ENCODE measurements around the gene S100A7.
"Not testable (repeated sequence)": the region's sequence is repeated elsewhere in the genome, so short reads cannot be mapped to it uniquely, and the experiment has no call there.

The S100A7 gene

DNA sequence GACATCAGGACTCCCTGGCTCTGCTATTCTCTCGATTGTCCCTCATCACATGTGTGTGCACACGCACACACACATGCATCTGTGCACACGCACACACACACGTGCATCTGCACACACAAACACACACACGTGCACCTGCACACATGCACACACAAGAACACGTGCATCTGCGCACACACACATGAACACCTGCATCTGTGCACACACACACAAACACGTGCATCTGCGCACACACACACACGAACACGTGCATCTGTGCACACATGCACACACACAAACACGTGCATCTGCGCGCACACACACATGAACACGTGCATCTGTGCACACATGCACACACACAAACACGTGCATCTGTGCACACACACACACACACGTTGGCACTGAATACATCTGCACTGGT, 29.4 kb downstream of the S100A7 start:
- no peak for DNase-seq (ENCODE audit: low read depth in 2 of 2)

- no peak for DNase-seq (ENCODE audit: low read depth in 2 of 2)
These were observed 29.9 kb downstream of the S100A7 start for GRCh38 chr1:153430561-153430960.

DNA sequence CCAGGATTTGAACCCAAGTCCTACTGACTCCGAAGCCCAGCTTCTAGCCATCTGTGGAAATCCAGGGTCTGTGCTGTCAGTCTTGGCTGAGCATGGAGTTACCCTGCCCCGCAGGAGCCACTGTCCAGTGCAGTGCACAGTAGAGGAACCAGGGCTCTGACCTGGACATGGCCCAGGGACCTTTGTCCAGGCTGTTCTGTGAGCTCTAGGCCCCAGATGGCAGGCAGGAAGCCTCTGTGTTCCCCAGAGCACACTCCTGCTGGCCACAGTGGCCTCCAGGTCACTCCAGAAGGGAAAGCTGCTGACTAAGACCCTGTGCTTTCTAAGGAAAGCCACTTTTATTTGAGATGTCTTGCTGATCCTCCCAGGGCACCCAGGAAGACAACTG, 30.3 kb downstream of the S100A7 start:
- no peak for DNase-seq (ENCODE audit: low read depth in 2 of 2)

- no peak for DNase-seq (ENCODE audit: low read depth in 2 of 2)
These were observed 30.9 kb downstream of the S100A7 start for GRCh38 chr1:153429266-153430165.

DNA sequence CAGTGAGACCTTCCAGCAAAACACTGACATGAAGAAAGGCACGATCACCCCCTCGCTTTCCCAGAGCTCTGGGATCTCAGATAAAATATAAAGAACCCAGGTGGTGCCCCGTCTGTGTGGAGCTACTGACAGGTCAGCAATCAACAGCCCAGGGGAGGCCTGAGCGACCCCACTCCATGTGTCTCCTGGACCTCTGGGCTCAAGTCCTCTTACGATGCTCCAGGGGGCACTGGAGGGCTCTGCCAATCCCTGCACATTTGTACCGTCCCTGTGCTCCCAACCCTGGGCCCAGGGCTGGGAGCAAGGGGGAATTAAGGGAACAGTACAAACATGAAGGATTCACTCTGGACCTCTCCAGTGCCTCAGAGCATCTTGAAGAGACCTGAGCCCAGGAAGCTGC, 31.7 kb downstream of the S100A7 start:
- DNase-seq (ENCODE audit: low read depth in 2 of 2) = no peak

DNA sequence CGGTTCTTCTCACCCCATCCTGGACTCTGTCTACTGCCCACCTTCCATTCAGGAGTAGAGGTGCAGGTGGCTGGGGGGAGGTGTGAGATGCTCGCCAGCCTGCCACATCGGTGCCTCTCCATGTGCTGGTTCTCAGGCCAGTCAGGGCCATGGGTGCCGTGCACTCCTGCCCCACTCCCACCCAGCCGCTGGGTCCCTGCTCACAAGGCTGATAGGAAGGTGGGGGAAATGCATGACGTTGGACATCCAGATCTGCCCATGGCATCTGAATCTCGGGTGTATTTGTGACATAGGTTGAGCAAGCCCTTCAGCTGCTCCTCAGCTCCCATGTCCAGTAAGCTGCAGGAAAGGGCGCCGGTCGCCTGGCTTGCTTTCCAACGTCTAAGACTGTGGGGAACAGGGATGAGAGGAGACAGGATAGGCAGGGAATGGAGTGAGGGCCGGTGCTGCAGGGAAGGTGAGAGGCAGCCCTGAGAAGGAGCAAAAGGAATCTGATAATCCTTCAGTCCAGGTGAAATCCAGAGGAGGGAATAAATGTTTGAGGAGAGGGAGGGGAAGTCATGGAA, 32.3 kb downstream of the S100A7 start:
- DNase-seq (ENCODE audit: low read depth in 2 of 2) = no peak

DNA sequence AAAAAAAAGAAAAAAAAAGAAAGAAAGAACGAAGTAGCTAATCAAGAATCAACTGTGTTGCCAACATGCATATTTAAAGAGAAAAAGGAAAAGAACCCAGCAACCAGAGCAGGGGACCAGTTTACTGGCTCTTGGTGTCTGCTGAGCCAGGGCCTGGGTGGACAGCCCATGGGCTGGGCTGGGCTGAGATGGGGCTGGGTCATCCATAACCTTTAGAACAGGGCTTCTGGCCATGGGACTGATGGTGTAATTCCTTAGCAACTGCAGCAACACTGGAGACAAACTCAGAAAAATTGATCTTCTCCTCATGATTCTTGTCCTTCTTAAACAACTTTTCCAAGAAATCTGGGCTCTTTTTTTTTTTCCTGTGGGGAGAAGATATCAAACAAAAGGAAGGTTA, 33.6 kb downstream of the S100A7 start:
- no peak for DNase-seq (ENCODE audit: low read depth in 2 of 2)

DNA sequence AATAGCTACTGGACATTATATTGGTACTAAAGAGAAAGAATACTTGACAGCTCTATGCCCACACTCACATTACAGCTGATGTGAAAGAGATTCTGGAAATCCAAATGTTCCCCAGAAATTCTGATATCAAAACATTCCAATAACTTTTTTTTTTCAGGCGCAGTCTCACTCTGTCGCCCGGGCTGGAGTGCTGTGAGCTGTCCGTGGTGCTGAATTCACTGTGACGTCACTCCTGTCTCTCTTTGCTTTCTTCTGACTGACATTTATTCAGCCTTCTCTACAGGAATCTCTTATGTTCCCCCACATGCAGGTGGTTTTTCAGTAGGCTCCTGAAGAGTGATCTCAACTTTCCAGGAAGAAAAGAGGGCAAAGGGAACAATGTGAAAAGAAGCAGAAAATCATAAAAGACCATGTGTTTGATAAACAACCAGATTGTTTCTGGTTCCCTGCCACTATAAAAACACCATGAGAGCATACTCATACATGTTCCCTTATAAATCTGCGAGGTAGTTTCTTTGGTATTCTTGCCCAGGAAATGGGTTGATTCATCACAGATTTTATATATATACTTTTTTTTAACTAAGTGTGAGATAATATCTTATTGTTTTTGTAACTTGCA, 37.9 kb downstream of the S100A7 start:
- DNase-seq (ENCODE audit: low read depth in 2 of 2) = peak; percentile 35 to 63

DNA sequence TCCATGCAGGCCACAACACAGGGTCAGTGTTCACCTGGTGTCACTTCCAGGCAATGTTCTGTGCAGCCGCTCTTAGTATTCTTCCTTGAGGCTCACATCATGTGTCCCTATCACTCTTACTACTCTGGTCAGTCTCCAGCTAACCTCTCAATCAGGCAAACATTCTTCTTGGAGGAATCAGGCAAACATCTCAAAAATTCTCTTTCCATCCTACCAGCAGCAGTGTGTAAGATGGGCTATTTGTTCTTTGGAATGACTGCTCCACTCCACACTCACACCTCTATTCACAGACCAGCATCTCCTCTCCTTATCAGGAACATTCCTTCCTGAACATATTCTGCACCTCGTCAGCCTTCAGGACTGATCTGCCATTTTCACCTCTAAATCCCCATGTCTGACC, 40.1 kb downstream of the S100A7 start:
- no peak for DNase-seq (ENCODE audit: low read depth in 2 of 2)

GRCh38 chr1:153419436-153419793, 41.0 kb downstream of the S100A7 start:
- DNase-seq (ENCODE audit: low read depth in 2 of 2) = not testable (repeated sequence)

DNA sequence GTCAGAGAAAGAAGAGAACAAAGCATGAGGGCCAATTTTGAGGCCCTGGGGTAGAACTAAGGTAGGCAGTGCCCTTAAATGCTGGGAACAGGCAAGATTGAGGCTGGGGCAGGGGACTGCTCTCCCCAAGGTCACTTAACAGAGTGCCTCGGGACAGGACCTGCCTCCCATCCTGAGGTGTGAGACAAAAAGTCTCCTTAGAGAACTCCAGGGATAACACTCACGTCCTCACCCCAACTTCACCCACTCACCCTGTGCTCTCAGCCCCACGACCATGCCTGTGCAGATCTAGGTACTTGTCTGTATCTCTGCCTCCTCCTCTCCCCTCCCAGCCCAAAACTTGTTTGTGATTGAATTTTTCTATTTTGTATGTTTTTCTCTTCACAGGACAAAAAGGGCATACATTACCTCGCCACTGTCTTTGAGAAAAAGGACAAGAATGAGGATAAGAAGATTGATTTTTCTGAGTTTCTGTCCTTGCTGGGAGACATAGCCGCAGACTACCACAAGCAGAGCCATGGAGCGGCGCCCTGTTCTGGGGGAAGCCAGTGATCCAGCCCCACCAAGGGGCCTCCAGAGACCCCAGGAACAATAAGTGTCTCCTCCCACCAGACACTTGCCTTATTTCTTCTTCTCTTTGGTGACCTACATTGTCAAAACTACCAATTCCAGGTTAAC, 41.6 kb downstream of the S100A7 start:
- DNase-seq (ENCODE audit: low read depth in 2 of 2) = not testable (repeated sequence)

DNA sequence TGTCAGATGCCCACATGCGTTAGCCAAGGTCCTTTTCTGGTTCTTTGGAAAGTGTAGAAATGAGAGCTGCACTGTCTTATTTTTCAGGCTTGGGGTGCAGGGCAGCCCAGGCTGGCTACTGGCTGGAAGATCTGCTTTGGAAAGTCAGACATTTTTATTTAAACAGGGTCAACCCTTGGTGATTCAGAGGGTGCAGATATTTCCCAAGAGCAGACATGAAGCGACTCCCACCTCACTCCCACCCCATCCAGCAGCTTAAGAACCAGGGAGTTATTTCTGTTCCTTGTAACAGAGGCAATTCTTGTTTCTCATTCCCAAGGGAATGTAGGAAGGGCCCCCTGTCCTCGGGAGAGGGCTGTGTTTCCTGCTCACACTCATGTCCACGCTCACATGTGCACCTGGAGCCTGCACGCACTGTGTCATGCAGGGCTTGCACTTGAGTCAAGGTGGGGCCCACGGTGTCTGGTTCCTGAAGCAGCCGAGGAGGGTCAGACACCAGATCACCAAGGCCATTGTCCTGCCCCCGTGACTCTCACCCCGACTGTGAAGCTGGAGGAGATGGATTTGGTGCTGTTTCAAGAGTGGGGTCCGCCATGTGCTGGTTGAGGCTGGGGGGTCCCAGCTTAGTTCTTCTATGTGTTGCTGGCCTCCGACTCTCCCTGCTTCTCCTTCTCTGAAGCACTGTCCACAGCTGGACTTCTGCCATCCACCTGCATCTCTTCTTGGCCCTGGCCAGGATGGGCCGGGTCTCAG, 43.1 kb downstream of the S100A7 start:
- DNase-seq (ENCODE audit: low read depth in 2 of 2) = no peak

DNA sequence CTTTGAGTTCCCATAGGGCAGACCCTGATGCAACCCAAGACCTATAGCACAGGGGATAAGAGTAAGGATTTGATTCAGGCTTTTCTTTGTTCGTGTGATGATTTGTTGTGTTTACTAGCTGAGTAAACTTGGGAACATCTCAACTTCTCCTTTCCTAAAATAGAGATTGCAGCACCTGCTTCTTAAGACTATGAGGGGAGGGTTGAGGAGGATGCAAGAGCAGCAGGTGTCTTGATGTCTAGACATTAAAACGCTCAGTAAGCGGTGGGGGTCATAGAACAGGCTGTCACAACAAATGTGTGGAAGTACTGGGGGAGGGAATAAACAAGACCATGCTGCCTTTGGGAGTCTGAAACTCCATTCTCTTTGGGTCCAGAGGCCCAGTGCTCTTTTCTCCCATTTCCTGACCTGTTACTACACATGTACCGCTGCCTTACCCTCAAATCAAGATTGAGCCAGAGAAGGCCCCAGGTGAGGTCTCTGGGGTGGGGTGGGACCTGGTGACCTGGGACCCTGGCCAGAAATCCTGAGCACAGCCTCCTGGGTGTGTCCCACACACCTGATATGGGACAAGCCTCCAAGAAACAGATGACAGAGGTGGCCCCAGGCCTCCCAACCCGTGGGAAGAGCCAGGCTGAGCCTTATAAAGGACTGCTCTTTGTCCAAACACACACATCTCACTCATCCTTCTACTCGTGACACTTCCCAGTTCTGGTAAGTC, 44.4 kb downstream of the S100A7 start, which contains the start of gene S100A7A:
Gene S100A7A, plus strand, starts transcription at position 671 of the 721 bp plus-strand sequence. CDS start 1,563 bp downstream, outside the sequence.
- DNase-seq (ENCODE audit: low read depth in 2 of 2) = no peak

DNA sequence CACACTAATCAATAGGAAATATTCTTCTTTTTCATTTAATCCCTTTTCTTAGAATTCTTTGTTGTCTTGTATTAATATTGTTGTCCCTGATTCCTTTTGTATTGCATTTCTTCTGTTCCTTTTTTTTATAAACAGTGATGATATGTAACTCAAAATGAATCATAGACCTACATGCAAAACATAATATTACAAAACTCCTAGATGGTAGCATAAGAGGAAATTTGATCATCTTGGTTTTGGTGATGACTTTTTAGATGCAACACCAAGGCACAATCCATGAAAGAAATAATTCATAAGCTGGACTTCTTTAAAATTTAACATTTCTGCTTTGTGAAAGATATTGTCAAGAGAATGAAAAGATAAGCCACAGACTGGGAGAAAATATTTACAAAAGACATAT, 46.5 kb downstream of the S100A7 start:
- DNase-seq (ENCODE audit: low read depth in 2 of 2) = not testable (repeated sequence)
